ENCODE data around the gene COL18A1. TPM values are rescaled to one million over a fixed set of nuclear protein-coding genes. Genes with fewer than 3 reads are reported as not detected.

COL18A1 gene
- total RNA-seq, 8 experiments from 2014 or later, result 1.6 to 341 (median 7.1) TPM

- peak; percentile 63 to 97 (median 78) for ATAC-seq (replicated peaks in 6 of 8)
- Histone ChIP-seq H3K4me3 (no peak overlapping the region), H3K4me1 (replicated peaks in 1 of 2) (peaks cover 4% of the 10 kb centered on the region in 2 donors), H3K27ac (no peak overlapping the region)
- WGBS, 10 experiments, result 0 to 96% (median 33%) methylated on average over 1 to 16 of the region's 32 CpGs; no CpG with 5 or more reads in 3 of the 10 experiments
- in situ Hi-C loops (cut with MboI; ENCODE audit: low pct_unique_long_range_greater_than_20kb in 2 of 9, low sequenced_read_pairs in 9 of 9, unreplicated experiment in 9 of 9), result no loop called here
These were observed 73.3 kb downstream of the COL18A1 start for GRCh38 chr21:45478115-45478801.

- 40 to 100% (median 95%) methylated on average over 1 to 9 of the region's 31 CpGs; no CpG with 5 or more reads in 2 of the 10 experiments for WGBS, 10 experiments
- H3K4me1 ChIP-seq (replicated peaks in 1 of 2), result peaks cover 4% of the 10 kb centered on the region in 2 donors
- in situ Hi-C loops (cut with MboI; ENCODE audit: low pct_unique_long_range_greater_than_20kb in 2 of 9, low sequenced_read_pairs in 9 of 9, unreplicated experiment in 9 of 9), result no loop called here
These were observed 74.1 kb downstream of the COL18A1 start for GRCh38 chr21:45478816-45479669.

GRCh38 chr21:45479691-45480675 is 75.0 kb downstream of the COL18A1 start:
- Histone ChIP-seq H3K4me1 (replicated peaks in 1 of 2) (peaks cover 4% of the 10 kb centered on the region in 2 donors), H3K4me3 (no peak overlapping the region), H3K27ac (no peak overlapping the region)
- in situ Hi-C loops (cut with MboI; ENCODE audit: low pct_unique_long_range_greater_than_20kb in 2 of 9, low sequenced_read_pairs in 9 of 9, unreplicated experiment in 9 of 9), result no loop called here
- 80 to 100% (median 90%) methylated on average over 2 to 3 of the region's 37 CpGs; no CpG with 5 or more reads in 7 of the 10 experiments for WGBS, 10 experiments
- ATAC-seq (replicated peaks in 6 of 8), result no peak

More at GRCh38 chr21:45478816-45479669, 74.1 kb downstream of the COL18A1 start:
- no peak for ATAC-seq (replicated peaks in 6 of 8)
- H3K27ac ChIP-seq, result no peak overlapping the region
- H3K4me3 ChIP-seq, result no peak overlapping the region

GRCh38 chr21:45480701-45481500 is 75.9 kb downstream of the COL18A1 start:
- Histone ChIP-seq H3K4me3 (no peak overlapping the region), H3K27ac (no peak overlapping the region), H3K4me1 (replicated peaks in 1 of 2) (peaks cover 4% of the 10 kb centered on the region in 2 donors)
- 80 to 100% (median 93%) methylated on average over 2 to 3 of the region's 35 CpGs; no CpG with 5 or more reads in 6 of the 10 experiments for WGBS, 10 experiments
- ATAC-seq (replicated peaks in 6 of 8), result no peak
- in situ Hi-C loops (cut with MboI; ENCODE audit: low pct_unique_long_range_greater_than_20kb in 2 of 9, low sequenced_read_pairs in 9 of 9, unreplicated experiment in 9 of 9), result no loop called here

GRCh38 chr21:45481566-45481965 is 76.6 kb downstream of the COL18A1 start:
- in situ Hi-C loops (cut with MboI; ENCODE audit: low pct_unique_long_range_greater_than_20kb in 2 of 9, low sequenced_read_pairs in 9 of 9, unreplicated experiment in 9 of 9), result no loop called here

GRCh38 chr21:45481977-45482898 is 77.3 kb downstream of the COL18A1 start:
- Histone ChIP-seq H3K4me1 (replicated peaks in 1 of 2) (peaks cover 4% of the 10 kb centered on the region in 2 donors), H3K27ac (no peak overlapping the region), H3K4me3 (no peak overlapping the region)
- 68 to 87% (median 78%) methylated on average over 3 to 5 of the region's 33 CpGs; no CpG with 5 or more reads in 6 of the 10 experiments for WGBS, 10 experiments
- in situ Hi-C loops (cut with MboI; ENCODE audit: low pct_unique_long_range_greater_than_20kb in 2 of 9, low sequenced_read_pairs in 9 of 9, unreplicated experiment in 9 of 9), result no loop called here
- ATAC-seq (replicated peaks in 6 of 8), result peak in 2 of 8 experiments; percentile 32 to 48

More at GRCh38 chr21:45481566-45481965, 76.6 kb downstream of the COL18A1 start:
- Histone ChIP-seq H3K4me3 (no peak overlapping the region), H3K4me1 (replicated peaks in 1 of 2) (peaks cover 4% of the 10 kb centered on the region in 2 donors), H3K27ac (no peak overlapping the region)
- WGBS, 10 experiments, result 60 to 100% (median 90%) methylated on average over 1 to 6 of the region's 16 CpGs; no CpG with 5 or more reads in 6 of the 10 experiments
- ATAC-seq (replicated peaks in 6 of 8), result no peak

- in situ Hi-C loops (cut with MboI; ENCODE audit: low pct_unique_long_range_greater_than_20kb in 2 of 9, low sequenced_read_pairs in 9 of 9, unreplicated experiment in 9 of 9), result no loop called here
- WGBS, 10 experiments, result 60 to 100% (median 89%) methylated on average over 1 to 8 of the region's 40 CpGs; no CpG with 5 or more reads in 5 of the 10 experiments
- no peak for ATAC-seq (replicated peaks in 6 of 8)
These were observed 78.2 kb downstream of the COL18A1 start for GRCh38 chr21:45482899-45483821.

GRCh38 chr21:45484318-45484717 is 79.4 kb downstream of the COL18A1 start:
- Histone ChIP-seq H3K27ac (no peak overlapping the region), H3K4me3 (no peak overlapping the region), H3K4me1 (replicated peaks in 1 of 2) (peaks cover 16 to 19% of the 10 kb centered on the region in 2 donors)
- in situ Hi-C loops (cut with MboI; ENCODE audit: low pct_unique_long_range_greater_than_20kb in 2 of 9, low sequenced_read_pairs in 9 of 9, unreplicated experiment in 9 of 9), result no loop called here
- 43 to 100% (median 83%) methylated on average over 2 to 3 of the region's 6 CpGs; no CpG with 5 or more reads in 7 of the 10 experiments for WGBS, 10 experiments
- no peak for ATAC-seq (replicated peaks in 6 of 8)

More at GRCh38 chr21:45482899-45483821, 78.2 kb downstream of the COL18A1 start:
- Histone ChIP-seq H3K4me1 (replicated peaks in 1 of 2) (peaks cover 8 to 11% of the 10 kb centered on the region in 2 donors), H3K27ac (no peak overlapping the region), H3K4me3 (no peak overlapping the region)

- no peak for ATAC-seq (replicated peaks in 6 of 8)
- no peak overlapping the region for H3K27ac ChIP-seq
- H3K4me1 ChIP-seq (replicated peaks in 1 of 2), result peaks cover 19 to 22% of the 10 kb centered on the region in 2 donors
- H3K4me3 ChIP-seq, result no peak overlapping the region
- in situ Hi-C loops (cut with MboI; ENCODE audit: low pct_unique_long_range_greater_than_20kb in 2 of 9, low sequenced_read_pairs in 9 of 9, unreplicated experiment in 9 of 9), result no loop called here
- 32 to 100% (median 81%) methylated on average over 1 to 3 of the region's 25 CpGs; no CpG with 5 or more reads in 4 of the 10 experiments for WGBS, 10 experiments
These were observed 80.9 kb downstream of the COL18A1 start for GRCh38 chr21:45485686-45486442.
